IMR-90 (cell line): Measurements from ENCODE around the gene DCHS1.

Source experiments
- CEBPB ChIP-seq: IDR thresholded peaks from 2 replicates; pipeline ENCODE4 v1.6.1; 2012; ENCODE audit warnings: low read depth, low read length, improper control_type of control experiment
- MAZ ChIP-seq: IDR thresholded peaks from 2 replicates; pipeline ENCODE4 v1.6.1; 2012; ENCODE audit warnings: low read depth, mild to moderate bottlenecking, low read length, improper control_type of control experiment, moderate library complexity, borderline replicate concordance
- NFE2L2 ChIP-seq: fragments of 150-350 bp; IDR thresholded peaks from 2 replicates; pipeline ENCODE4 v1.6.1; 2016; ENCODE audit warnings: low read depth, mild to moderate bottlenecking, low read length
- POLR2A ChIP-seq: IDR thresholded peaks from 2 replicates; pipeline ENCODE4 v1.6.1; 2012; ENCODE audit warnings: mild to moderate bottlenecking, low read depth, low read length
- RFX5 ChIP-seq: IDR thresholded peaks from 2 replicates; pipeline ENCODE4 v1.8.0; 2012; ENCODE audit warnings: low read depth, mild to moderate bottlenecking, low read length, moderate library complexity
- SMC3 ChIP-seq: fragments of 150-350 bp; IDR thresholded peaks from 2 replicates; pipeline ENCODE4 v1.6.1; 2016; ENCODE audit warnings: low read depth, mild to moderate bottlenecking, antibody characterized with exemption, low read length, moderate library complexity
- TF ChIP-seq, protein P1 (sequence below): conservative IDR thresholded peaks from 2 replicates; pipeline ENCODE4 v1.5.1; 2012; ENCODE audit warnings: mild to moderate bottlenecking, low read depth, low read length, improper control_type of control experiment
- TF ChIP-seq, protein P2 (sequence below): fragments of 150-350 bp; IDR thresholded peaks from 2 replicates; pipeline ENCODE4 v1.6.1; 2017; ENCODE audit warnings: mild to moderate bottlenecking, antibody characterized with exemption, low read length, low read depth

GRCh38 chr11:6632116-6633073 lies 23.2 kb downstream of the DCHS1 start:
- TF ChIP-seq, protein P1, sequence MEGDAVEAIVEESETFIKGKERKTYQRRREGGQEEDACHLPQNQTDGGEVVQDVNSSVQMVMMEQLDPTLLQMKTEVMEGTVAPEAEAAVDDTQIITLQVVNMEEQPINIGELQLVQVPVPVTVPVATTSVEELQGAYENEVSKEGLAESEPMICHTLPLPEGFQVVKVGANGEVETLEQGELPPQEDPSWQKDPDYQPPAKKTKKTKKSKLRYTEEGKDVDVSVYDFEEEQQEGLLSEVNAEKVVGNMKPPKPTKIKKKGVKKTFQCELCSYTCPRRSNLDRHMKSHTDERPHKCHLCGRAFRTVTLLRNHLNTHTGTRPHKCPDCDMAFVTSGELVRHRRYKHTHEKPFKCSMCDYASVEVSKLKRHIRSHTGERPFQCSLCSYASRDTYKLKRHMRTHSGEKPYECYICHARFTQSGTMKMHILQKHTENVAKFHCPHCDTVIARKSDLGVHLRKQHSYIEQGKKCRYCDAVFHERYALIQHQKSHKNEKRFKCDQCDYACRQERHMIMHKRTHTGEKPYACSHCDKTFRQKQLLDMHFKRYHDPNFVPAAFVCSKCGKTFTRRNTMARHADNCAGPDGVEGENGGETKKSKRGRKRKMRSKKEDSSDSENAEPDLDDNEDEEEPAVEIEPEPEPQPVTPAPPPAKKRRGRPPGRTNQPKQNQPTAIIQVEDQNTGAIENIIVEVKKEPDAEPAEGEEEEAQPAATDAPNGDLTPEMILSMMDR = no peak
- no peak for TF ChIP-seq NFE2L2
- TF ChIP-seq, protein P2, sequence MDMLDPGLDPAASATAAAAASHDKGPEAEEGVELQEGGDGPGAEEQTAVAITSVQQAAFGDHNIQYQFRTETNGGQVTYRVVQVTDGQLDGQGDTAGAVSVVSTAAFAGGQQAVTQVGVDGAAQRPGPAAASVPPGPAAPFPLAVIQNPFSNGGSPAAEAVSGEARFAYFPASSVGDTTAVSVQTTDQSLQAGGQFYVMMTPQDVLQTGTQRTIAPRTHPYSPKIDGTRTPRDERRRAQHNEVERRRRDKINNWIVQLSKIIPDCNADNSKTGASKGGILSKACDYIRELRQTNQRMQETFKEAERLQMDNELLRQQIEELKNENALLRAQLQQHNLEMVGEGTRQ = no peak
- no peak for TF ChIP-seq SMC3
- TF ChIP-seq POLR2A = no peak
- TF ChIP-seq MAZ = no peak
- no peak for TF ChIP-seq RFX5
- TF ChIP-seq CEBPB = no peak
